HepG2 (cell line): ENCODE data around the gene AKAP8L. TPM values are rescaled to one million over a fixed set of nuclear protein-coding genes. Genes with fewer than 3 reads are reported as not detected.

Experiments
- ATF7-NPFF ChIP-seq: sonication (generic); formaldehyde crosslinking; IDR thresholded peaks from 2 replicates; pipeline ENCODE4 v1.8.1; 2023; ENCODE audit warnings: mild to moderate bottlenecking, low read depth, missing genetic modification reagents, moderate library complexity
- KLF11 ChIP-seq: IDR thresholded peaks from 2 replicates; pipeline ENCODE4 v1.6.1; 2016; ENCODE audit warnings: missing compliant biosample characterization
- MZF1 ChIP-seq: sonication (generic); formaldehyde crosslinking; IDR thresholded peaks from 2 replicates; pipeline ENCODE4 v1.8.1; 2023; ENCODE audit warnings: mild to moderate bottlenecking, missing genetic modification reagents, borderline replicate concordance
- RFX5 ChIP-seq: IDR thresholded peaks from 2 replicates; pipeline ENCODE4 v1.6.1; 2011; ENCODE audit warnings: low read depth, low read length, improper control_type of control experiment
- SCMH1 ChIP-seq: sonication (generic); formaldehyde crosslinking; IDR thresholded peaks from 2 replicates; pipeline ENCODE4 v1.9.0; 2021; ENCODE audit warnings: missing genetic modification reagents, mild to moderate bottlenecking, borderline replicate concordance
- SRY ChIP-seq: sonication (generic); formaldehyde crosslinking; IDR thresholded peaks from 2 replicates; pipeline ENCODE4 v1.8.0; 2022; ENCODE audit warnings: mild to moderate bottlenecking, missing genetic modification reagents
- TCF12 ChIP-seq, 2 experiments: fragments of 450-650 bp in 1 of 2; sonication (generic) in 1 of 2; formaldehyde crosslinking in 1 of 2; IDR thresholded peaks; 2 replicates each; pipeline versions ENCODE4 v1.6.1 to v1.8.0; 2017 to 2022; ENCODE audit warnings: antibody characterized with exemption in 1 of 2, mild to moderate bottlenecking in 1 of 2, missing genetic modification reagents in 1 of 2, moderate library complexity in 1 of 2
- ZBTB34 ChIP-seq: sonication (generic); formaldehyde crosslinking; IDR thresholded peaks from 2 replicates; pipeline ENCODE4 v1.8.0; 2022; ENCODE audit warnings: mild to moderate bottlenecking, missing genetic modification reagents
- ZNF207 ChIP-seq: fragments of 450-650 bp; IDR thresholded peaks from 2 replicates; pipeline ENCODE4 v1.6.1; 2016; ENCODE audit warnings: antibody characterized with exemption, borderline replicate concordance
- ZNF225 ChIP-seq: sonication (generic); formaldehyde crosslinking; IDR thresholded peaks from 2 replicates; pipeline ENCODE4 v1.4.0; 2020; ENCODE audit warnings: mild to moderate bottlenecking, missing genetic modification reagents
- ZNF354B ChIP-seq: sonication (generic); formaldehyde crosslinking; IDR thresholded peaks from 2 replicates; pipeline ENCODE4 v1.8.0; 2022; ENCODE audit warnings: mild to moderate bottlenecking, missing genetic modification reagents
- ZNF780A ChIP-seq: sonication (generic); formaldehyde crosslinking; IDR thresholded peaks from 2 replicates; pipeline ENCODE4 v1.8.0; 2022; ENCODE audit warnings: mild to moderate bottlenecking, missing genetic modification reagents, moderate library complexity
- ZNF784 ChIP-seq: sonication (generic); formaldehyde crosslinking; IDR thresholded peaks from 2 replicates; pipeline ENCODE4 v1.5.1; 2020; ENCODE audit warnings: missing genetic modification reagents, mild to moderate bottlenecking, borderline replicate concordance
- polyA plus RNA-seq, 8 experiments: library from polyadenylated mRNA; depleted of rRNA in 3 of 8; stranded (reverse) in 7 of 8; unstranded in 1 of 8; fragments of >200 nt; fragmentation: Illumina TruSeq in 4 of 8; extraction: Trizol in 4 of 8; gene quantifications; 2 replicates each; pipeline versions ENCODE4 v1.2.1 to v1.2.3, GENCODE V29; 2011 to 2016; ENCODE audit warnings: low read depth in 4 of 8, missing spikeins in 1 of 8, mixed read lengths in 1 of 8; ENCODE audit not compliant: insufficient read depth in 1 of 8
- total RNA-seq, 5 experiments: library from RNA; depleted of rRNA; stranded (reverse); fragments of >200 nt; fragmentation: Illumina TruSeq; extraction: Trizol; gene quantifications; 2 replicates each; pipeline ENCODE4 v1.2.3, GENCODE V29; 2016; ENCODE audit warnings: low read depth in 1 of 5
- TF ChIP-seq, protein P1 (sequence below): sonication (generic); formaldehyde crosslinking; IDR thresholded peaks from 2 replicates; pipeline ENCODE4 v1.5.1; 2020; ENCODE audit warnings: mild to moderate bottlenecking, missing genetic modification reagents, borderline replicate concordance
- TF ChIP-seq, protein P2 (sequence below): IDR thresholded peaks from 2 replicates; pipeline ENCODE4 v1.6.1; 2016; ENCODE audit warnings: low read depth, borderline replicate concordance

Gene AKAP8L
- total and polyA plus RNA-seq, 2 of the 13 experiments (the other 11 are each of a cell fraction or from before 2014, with no cell fraction given) = 48.2 to 49.6 TPM

GRCh38 chr19:15418579-15419412, at the start of gene AKAP8L (continued):
- TF ChIP-seq, protein P1, sequence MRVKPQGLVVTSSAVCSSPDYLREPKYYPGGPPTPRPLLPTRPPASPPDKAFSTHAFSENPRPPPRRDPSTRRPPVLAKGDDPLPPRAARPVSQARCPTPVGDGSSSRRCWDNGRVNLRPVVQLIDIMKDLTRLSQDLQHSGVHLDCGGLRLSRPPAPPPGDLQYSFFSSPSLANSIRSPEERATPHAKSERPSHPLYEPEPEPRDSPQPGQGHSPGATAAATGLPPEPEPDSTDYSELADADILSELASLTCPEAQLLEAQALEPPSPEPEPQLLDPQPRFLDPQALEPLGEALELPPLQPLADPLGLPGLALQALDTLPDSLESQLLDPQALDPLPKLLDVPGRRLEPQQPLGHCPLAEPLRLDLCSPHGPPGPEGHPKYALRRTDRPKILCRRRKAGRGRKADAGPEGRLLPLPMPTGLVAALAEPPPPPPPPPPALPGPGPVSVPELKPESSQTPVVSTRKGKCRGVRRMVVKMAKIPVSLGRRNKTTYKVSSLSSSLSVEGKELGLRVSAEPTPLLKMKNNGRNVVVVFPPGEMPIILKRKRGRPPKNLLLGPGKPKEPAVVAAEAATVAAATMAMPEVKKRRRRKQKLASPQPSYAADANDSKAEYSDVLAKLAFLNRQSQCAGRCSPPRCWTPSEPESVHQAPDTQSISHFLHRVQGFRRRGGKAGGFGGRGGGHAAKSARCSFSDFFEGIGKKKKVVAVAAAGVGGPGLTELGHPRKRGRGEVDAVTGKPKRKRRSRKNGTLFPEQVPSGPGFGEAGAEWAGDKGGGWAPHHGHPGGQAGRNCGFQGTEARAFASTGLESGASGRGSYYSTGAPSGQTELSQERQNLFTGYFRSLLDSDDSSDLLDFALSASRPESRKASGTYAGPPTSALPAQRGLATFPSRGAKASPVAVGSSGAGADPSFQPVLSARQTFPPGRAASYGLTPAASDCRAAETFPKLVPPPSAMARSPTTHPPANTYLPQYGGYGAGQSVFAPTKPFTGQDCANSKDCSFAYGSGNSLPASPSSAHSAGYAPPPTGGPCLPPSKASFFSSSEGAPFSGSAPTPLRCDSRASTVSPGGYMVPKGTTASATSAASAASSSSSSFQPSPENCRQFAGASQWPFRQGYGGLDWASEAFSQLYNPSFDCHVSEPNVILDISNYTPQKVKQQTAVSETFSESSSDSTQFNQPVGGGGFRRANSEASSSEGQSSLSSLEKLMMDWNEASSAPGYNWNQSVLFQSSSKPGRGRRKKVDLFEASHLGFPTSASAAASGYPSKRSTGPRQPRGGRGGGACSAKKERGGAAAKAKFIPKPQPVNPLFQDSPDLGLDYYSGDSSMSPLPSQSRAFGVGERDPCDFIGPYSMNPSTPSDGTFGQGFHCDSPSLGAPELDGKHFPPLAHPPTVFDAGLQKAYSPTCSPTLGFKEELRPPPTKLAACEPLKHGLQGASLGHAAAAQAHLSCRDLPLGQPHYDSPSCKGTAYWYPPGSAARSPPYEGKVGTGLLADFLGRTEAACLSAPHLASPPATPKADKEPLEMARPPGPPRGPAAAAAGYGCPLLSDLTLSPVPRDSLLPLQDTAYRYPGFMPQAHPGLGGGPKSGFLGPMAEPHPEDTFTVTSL (CRISPR knock-in tag) = no peak
- TF ChIP-seq ZNF784 = peak; percentile 37; the same call in 1 of the 2 replicates
- no peak for TF ChIP-seq SCMH1 (CRISPR knock-in tag)
- TF ChIP-seq SRY (CRISPR knock-in tag) = 0 out of 2 replicates have a peak, but pooled peaks have one; percentile 64
- no peak for TF ChIP-seq ATF7-NPFF (CRISPR knock-in tag)
- TF ChIP-seq ZNF207 = no peak
- TF ChIP-seq ZNF225 (CRISPR knock-in tag) = 0 out of 2 replicates have a peak, but pooled peaks have one; percentile 59
- TF ChIP-seq KLF11 (CRISPR knock-in tag) = no peak
- TF ChIP-seq TCF12 (IDR thresholded peaks at IDR 0.05) = no peak
- TF ChIP-seq TCF12 (CRISPR knock-in tag; IDR thresholded peaks at IDR 0.05) = no peak
- no peak for TF ChIP-seq ZNF354B
- TF ChIP-seq ZBTB34 (CRISPR knock-in tag) = no peak
- TF ChIP-seq MZF1 (CRISPR knock-in tag) = no peak
- TF ChIP-seq, protein P2, sequence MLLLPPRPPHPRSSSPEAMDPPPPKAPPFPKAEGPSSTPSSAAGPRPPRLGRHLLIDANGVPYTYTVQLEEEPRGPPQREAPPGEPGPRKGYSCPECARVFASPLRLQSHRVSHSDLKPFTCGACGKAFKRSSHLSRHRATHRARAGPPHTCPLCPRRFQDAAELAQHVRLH (CRISPR knock-in tag) = no peak; the same call in 1 of the 2 replicates
- TF ChIP-seq ZNF780A (CRISPR knock-in tag) = no peak
- TF ChIP-seq RFX5 = no peak
